ENCODE results near the gene VTI1A.
"Not testable (repeated sequence)": the region's sequence is repeated elsewhere in the genome, so short reads cannot be mapped to it uniquely, and the experiment has no call there.

Gene VTI1A

GRCh38 chr10:112507988-112508387 lies 61.0 kb downstream of the VTI1A start:
- DNase-seq: no peak

GRCh38 chr10:112509558-112510291 lies 62.7 kb downstream of the VTI1A start:
- no peak for DNase-seq

- no peak for DNase-seq
Measured at GRCh38 chr10:112510384-112510783, 63.4 kb downstream of the VTI1A start.

GRCh38 chr10:112512294-112512693 lies 65.3 kb downstream of the VTI1A start:
- DNase-seq: no peak

GRCh38 chr10:112515126-112515525 lies 68.1 kb downstream of the VTI1A start:
- no peak for DNase-seq

GRCh38 chr10:112515852-112516251 lies 68.8 kb downstream of the VTI1A start:
- DNase-seq: no peak

GRCh38 chr10:112517451-112517862 lies 70.4 kb downstream of the VTI1A start:
- no peak for DNase-seq

GRCh38 chr10:112519133-112519761 lies 72.2 kb downstream of the VTI1A start:
- no peak for DNase-seq

GRCh38 chr10:112520914-112521313 lies 73.9 kb downstream of the VTI1A start:
- DNase-seq: no peak

- no peak for DNase-seq
Measured at GRCh38 chr10:112524641-112525040, 77.6 kb downstream of the VTI1A start.

- DNase-seq: no peak
Measured at GRCh38 chr10:112525200-112525599, 78.2 kb downstream of the VTI1A start.

- no peak for DNase-seq
Measured at GRCh38 chr10:112526139-112526538, 79.1 kb downstream of the VTI1A start.

- DNase-seq: peak; percentile 28
Measured at GRCh38 chr10:112526906-112527305, 79.9 kb downstream of the VTI1A start.

- no peak for DNase-seq
Measured at GRCh38 chr10:112528235-112528634, 81.2 kb downstream of the VTI1A start.

GRCh38 chr10:112531421-112531820 lies 84.4 kb downstream of the VTI1A start:
- no peak for DNase-seq

GRCh38 chr10:112532189-112532588 lies 85.2 kb downstream of the VTI1A start:
- DNase-seq: no peak

GRCh38 chr10:112532956-112533355 lies 85.9 kb downstream of the VTI1A start:
- DNase-seq: no peak

- no peak for DNase-seq
Measured at GRCh38 chr10:112533916-112534315, 86.9 kb downstream of the VTI1A start.

GRCh38 chr10:112535531-112535951 lies 88.5 kb downstream of the VTI1A start:
- peak; percentile 42 for DNase-seq

GRCh38 chr10:112536663-112537062 lies 89.6 kb downstream of the VTI1A start:
- no peak for DNase-seq

GRCh38 chr10:112538168-112538567 lies 91.2 kb downstream of the VTI1A start:
- DNase-seq: no peak

- no peak for DNase-seq
Measured at GRCh38 chr10:112539340-112539739, 92.3 kb downstream of the VTI1A start.

GRCh38 chr10:112542823-112543222 lies 95.8 kb downstream of the VTI1A start:
- DNase-seq: not testable (repeated sequence)

GRCh38 chr10:112546474-112546873 lies 99.5 kb downstream of the VTI1A start:
- DNase-seq: no peak

Measured in right hindlimb (tissue), 1 donor.